Measurements from ENCODE around the gene APEH.

- TF ChIP-seq POLR2AphosphoS5 (IDR thresholded peaks at IDR 0.05) = no peak
- TF ChIP-seq EZH2 (IDR thresholded peaks at IDR 0.05; ENCODE audit: borderline replicate concordance, insufficient read depth, low read length, poor library complexity, severe bottlenecking) = no peak
- no peak for TF ChIP-seq CTCF (IDR thresholded peaks at IDR 0.05; ENCODE audit: poor library complexity, severe bottlenecking)
- TF ChIP-seq EP300 (conservative IDR thresholded peaks at IDR 0.05; ENCODE audit: poor library complexity, severe bottlenecking) = no peak
- no peak for TF ChIP-seq RAD21 (conservative IDR thresholded peaks at IDR 0.05)
Observed at GRCh38 chr3:49649576-49649975, 24.6 kb upstream of the APEH start.

Measured in neural cell (in vitro differentiated cells).